B cell (primary cell): Measurements from ENCODE around the gene MED13. TPM values are rescaled to one million over a fixed set of nuclear protein-coding genes. Genes with fewer than 3 reads are reported as not detected.

Experiments used
- ATAC-seq: fragments of 200-7000 bp; cut with Tn5 transposase; one replicate; pipeline ENCODE4 v1.10.0; 2021; ENCODE audit warnings: low read depth, mild to moderate bottlenecking, moderate number of reproducible peaks, moderate library complexity
- CTCF ChIA-PET: fragments of 350-600 bp; sonication (Branson Sonifier 250); formaldehyde crosslinking; loops from one replicate; lab custom pipeline; 2021; ENCODE audit warnings: antibody characterized with exemption, inconsistent platforms; lab: Charles Lee
- POLR2A ChIA-PET: fragments of 350-600 bp; sonication (Branson Sonifier 250); formaldehyde crosslinking; loops from one replicate; lab custom pipeline; 2021; ENCODE audit warnings: antibody characterized with exemption; lab: Charles Lee
- DNase-seq: peaks from one replicate; pipeline ENCODE4 v3.0.0; 2013
- H2AFZ ChIP-seq: 2 replicates; pipeline ENCODE4 v1.6.1; 2012; ENCODE audit warnings: mild to moderate bottlenecking, low read depth, low read length; ENCODE audit not compliant: insufficient read depth, poor library complexity, severe bottlenecking
- H3K27ac ChIP-seq, 2 donors: 1 replicate in 1 of 2; 2 replicates in 1 of 2; pipeline ENCODE4 v1.5.1; 2012 to 2013; ENCODE audit warnings: low read length in 2 of 2, mild to moderate bottlenecking in 2 of 2, moderate library complexity in 1 of 2
- H3K27me3 ChIP-seq, 4 experiments: fragments of 200-600 bp in 1 of 4; sonication (generic) in 1 of 4; replicated peaks in 1 of 4; 1 replicate in 2 of 4; 2 replicates in 2 of 4; pipeline versions ENCODE4 v1.6.1 to v1.7.0; 2013 to 2016; ENCODE audit warnings: low read length in 3 of 4, mild to moderate bottlenecking in 2 of 4, mixed read lengths in 1 of 4, moderate library complexity in 1 of 4; ENCODE audit not compliant: insufficient read depth in 4 of 4, control insufficient read depth in 3 of 4; ENCODE audit errors: control extremely low read depth in 1 of 4
- H3K36me3 ChIP-seq, 2 experiments: replicated peaks in 1 of 2; 1 replicate in 1 of 2; 2 replicates in 1 of 2; pipeline versions ENCODE4 v1.6.1 to v1.7.1; 2013; ENCODE audit warnings: low read length in 1 of 2; ENCODE audit not compliant: insufficient read depth in 2 of 2, control insufficient read depth in 1 of 2; ENCODE audit errors: control extremely low read depth in 1 of 2, extremely low read depth in 1 of 2
- H3K4me1 ChIP-seq, 2 donors: fragments of 200-600 bp in 1 of 2; sonication (generic) in 1 of 2; 1 replicate in 1 of 2; 2 replicates in 1 of 2; pipeline versions ENCODE4 v1.5.1 to v1.6.1; 2013 to 2017; ENCODE audit warnings: low read length in 2 of 2; ENCODE audit not compliant: control insufficient read depth in 2 of 2, insufficient read depth in 2 of 2
- H3K4me2 ChIP-seq: replicated peaks from 2 replicates; pipeline ENCODE3; 2012; ENCODE audit warnings: mild to moderate bottlenecking, low read depth, low read length; ENCODE audit not compliant: poor library complexity, severe bottlenecking
- H3K4me3 ChIP-seq, 5 experiments: fragments of 200-600 bp in 1 of 5; sonication (generic) in 1 of 5; 1 replicate in 3 of 5; 2 replicates in 2 of 5; pipeline versions ENCODE4 v1.5.1 to v1.7.0; 2011 to 2016; ENCODE audit warnings: low read length in 4 of 5, mild to moderate bottlenecking in 4 of 5, low read depth in 2 of 5, control low read depth in 1 of 5, moderate library complexity in 1 of 5; ENCODE audit not compliant: insufficient read depth in 1 of 5; ENCODE audit errors: control extremely low read depth in 1 of 5, extremely low read depth in 1 of 5
- H3K79me2 ChIP-seq: fragments of 200-600 bp; sonication (generic); one replicate; pipeline ENCODE4 v1.6.0; 2016; ENCODE audit warnings: low read length; ENCODE audit not compliant: control insufficient read depth, insufficient read depth
- H3K9ac ChIP-seq: fragments of 200-600 bp; sonication (generic); 2 replicates; pipeline ENCODE4 v1.6.1; 2017; ENCODE audit warnings: mild to moderate bottlenecking, low read length, moderate library complexity
- H3K9me3 ChIP-seq, 3 donors: one replicate each; pipeline versions ENCODE4 v1.6.1 to v1.7.1; 2013; ENCODE audit warnings: low read length in 2 of 3; ENCODE audit not compliant: control insufficient read depth in 2 of 3, insufficient read depth in 1 of 3; ENCODE audit errors: control extremely low read depth in 1 of 3
- H4K20me1 ChIP-seq: 2 replicates; pipeline ENCODE4 v1.6.0; 2012; ENCODE audit warnings: mild to moderate bottlenecking, low read length; ENCODE audit not compliant: insufficient read depth, control insufficient read depth, poor library complexity, severe bottlenecking
- H3K27ac Mint-ChIP-seq: one replicate; pipeline ENCODE4 v1.8.0; 2021; ENCODE audit warnings: mixed read lengths
- H3K27me3 Mint-ChIP-seq: one replicate; pipeline ENCODE4 v1.8.0; 2021; ENCODE audit warnings: mixed read lengths
- H3K4me1 Mint-ChIP-seq: one replicate; pipeline ENCODE4 v1.8.0; 2021; ENCODE audit warnings: mixed read lengths
- H3K4me3 Mint-ChIP-seq: one replicate; pipeline ENCODE4 v1.8.0; 2021; ENCODE audit warnings: mixed read lengths
- H3K9me3 Mint-ChIP-seq: one replicate; pipeline ENCODE4 v1.8.0; 2022; ENCODE audit warnings: mixed read lengths; ENCODE audit not compliant: insufficient read depth
- CTCF ChIP-seq: fragments of 200-600 bp; IDR thresholded peaks from one replicate; pipeline ENCODE4 v1.8.0; 2022; ENCODE audit warnings: antibody characterized with exemption, mild to moderate bottlenecking
- EZH2 ChIP-seq: IDR thresholded peaks from 2 replicates; pipeline ENCODE4 v1.6.1; 2012; ENCODE audit warnings: borderline replicate concordance, low read depth, mild to moderate bottlenecking, moderate library complexity, low read length; ENCODE audit not compliant: insufficient read depth, poor library complexity, severe bottlenecking
- WGBS: methylation state at CpG from one replicate; pipeline ENCODE4 v1.1.5; 2013; ENCODE audit warnings: missing lambda C conversion rate; ENCODE audit not compliant: insufficient coverage; 5-methylcytosine and 5-hydroxymethylcytosine counted together
- intact Hi-C: fragments of 100-400 bp; cut with micrococcal nuclease; formaldehyde crosslinking; loops from one replicate; pipeline ENCODE4 v1.10.0; 2022
- polyA plus RNA-seq: library from polyadenylated mRNA; depleted of rRNA; stranded (reverse); fragments of >200 nt; gene quantifications from 2 replicates; pipeline ENCODE4 v1.2.3, GENCODE V29; 2012
- total RNA-seq, 2 donors: library from RNA; stranded (reverse); fragments of 120-200 nt in 1 of 2; gene quantifications; 1 replicate in 1 of 2; 2 replicates in 1 of 2; pipeline versions ENCODE4 v1.2.3 to v1.2.4, GENCODE V29; 2013 to 2022

The MED13 gene
- total and polyA plus RNA-seq, 2 donors (not counting 1 experiment from before 2014, with no cell fraction given) = 17.3 to 120 TPM

GRCh38 chr17:62038248-62038647, 26.8 kb downstream of the MED13 start:
- H3K27me3 ChIP-seq = no peaks in the 10 kb centered on the region
- H4K20me1 ChIP-seq = peaks cover 46% of the 10 kb centered on the region
- Mint-ChIP-seq H3K27me3 (no peaks in the 10 kb centered on the region), H3K4me3 (no peak overlapping the region), H3K9me3 (no peaks in the 10 kb centered on the region), H3K27ac (no peak overlapping the region), H3K4me1 (peaks cover 27% of the 10 kb centered on the region)
- CTCF ChIA-PET = no interaction called here
- H3K36me3 ChIP-seq = peaks cover 5 to 40% of the 10 kb centered on the region in 2 experiments
- H3K4me1 ChIP-seq = peaks cover 0 to 5% of the 10 kb centered on the region in 2 donors
- no peak for DNase-seq
- H3K4me3 ChIP-seq = no peak overlapping the region
- no peak overlapping the region for H3K27ac ChIP-seq
- H3K9ac ChIP-seq = no peak overlapping the region
- intact Hi-C loops = loop anchor here (10.0 kb wide), 1 partner anchor 53 kb away; no protein-coding TSS in a partner anchor
- no peak overlapping the region for H2AFZ ChIP-seq
- H3K9me3 ChIP-seq = no peaks in the 10 kb centered on the region
- no peak for ATAC-seq
- WGBS = no CpG with 5 or more reads among the region's 1 CpG
- no peak for TF ChIP-seq EZH2
- no peak for TF ChIP-seq CTCF
- POLR2A ChIA-PET = no interaction called here
- H3K79me2 ChIP-seq = peaks cover 80% of the 10 kb centered on the region
- no peak overlapping the region for H3K4me2 ChIP-seq

GRCh38 chr17:62033317-62033716, 31.8 kb downstream of the MED13 start:
- peaks cover 43% of the 10 kb centered on the region for H4K20me1 ChIP-seq
- Mint-ChIP-seq H3K27me3 (no peaks in the 10 kb centered on the region), H3K9me3 (no peaks in the 10 kb centered on the region), H3K27ac (no peak overlapping the region), H3K4me1 (peaks cover 5% of the 10 kb centered on the region), H3K4me3 (no peak overlapping the region)
- H3K4me2 ChIP-seq = no peak overlapping the region
- H2AFZ ChIP-seq = no peak overlapping the region
- ChIA-PET POLR2A (no interaction called here), CTCF (interaction anchor here (1.0 kb wide), 1 partner anchor 76 kb away, joined by 3 read pairs; no protein-coding TSS in a partner anchor)
- no peaks in the 10 kb centered on the region for H3K9me3 ChIP-seq
- H3K4me1 ChIP-seq = no peaks in the 10 kb centered on the region
- intact Hi-C loops = loop anchor here (10.0 kb wide), 1 partner anchor 49 kb away; no protein-coding TSS in a partner anchor
- H3K36me3 ChIP-seq = peaks cover 13 to 57% of the 10 kb centered on the region in 2 experiments
- ATAC-seq (no peak), DNase-seq (no peak)
- peaks cover 69% of the 10 kb centered on the region for H3K79me2 ChIP-seq
- H3K9ac ChIP-seq = no peak overlapping the region
- H3K27ac ChIP-seq = no peak overlapping the region
- no peak overlapping the region for H3K4me3 ChIP-seq
- H3K27me3 ChIP-seq = no peaks in the 10 kb centered on the region
- TF ChIP-seq CTCF (no peak), EZH2 (no peak)
